Body of pancreas (tissue), 4 donors: ENCODE results near the gene CACNA1C.

ENCODE experiments used
- CTCF ChIP-seq, 7 experiments: fragments of 450-650 bp in 4 of 7; fragments of 200-600 bp in 3 of 7; sonication (generic) in 3 of 7; IDR thresholded peaks; one replicate each; pipeline ENCODE4 v1.5.1; 2016 to 2019; ENCODE audit warnings: antibody characterized with exemption in 7 of 7
- POLR2A ChIP-seq, 3 donors: fragments of 450-650 bp; IDR thresholded peaks; one replicate each; pipeline ENCODE4 v1.6.1; 2016; ENCODE audit warnings: antibody characterized with exemption in 3 of 3, mild to moderate bottlenecking in 2 of 3

GRCh38 chr12:2580821-2581220 is 528.0 kb downstream of the CACNA1C start:
- no peak for TF ChIP-seq CTCF (IDR thresholded peaks at IDR 0.05)
- TF ChIP-seq POLR2A (IDR thresholded peaks at IDR 0.05): no peak
